ENCODE data around the gene FBH1.

FBH1 gene

DNA sequence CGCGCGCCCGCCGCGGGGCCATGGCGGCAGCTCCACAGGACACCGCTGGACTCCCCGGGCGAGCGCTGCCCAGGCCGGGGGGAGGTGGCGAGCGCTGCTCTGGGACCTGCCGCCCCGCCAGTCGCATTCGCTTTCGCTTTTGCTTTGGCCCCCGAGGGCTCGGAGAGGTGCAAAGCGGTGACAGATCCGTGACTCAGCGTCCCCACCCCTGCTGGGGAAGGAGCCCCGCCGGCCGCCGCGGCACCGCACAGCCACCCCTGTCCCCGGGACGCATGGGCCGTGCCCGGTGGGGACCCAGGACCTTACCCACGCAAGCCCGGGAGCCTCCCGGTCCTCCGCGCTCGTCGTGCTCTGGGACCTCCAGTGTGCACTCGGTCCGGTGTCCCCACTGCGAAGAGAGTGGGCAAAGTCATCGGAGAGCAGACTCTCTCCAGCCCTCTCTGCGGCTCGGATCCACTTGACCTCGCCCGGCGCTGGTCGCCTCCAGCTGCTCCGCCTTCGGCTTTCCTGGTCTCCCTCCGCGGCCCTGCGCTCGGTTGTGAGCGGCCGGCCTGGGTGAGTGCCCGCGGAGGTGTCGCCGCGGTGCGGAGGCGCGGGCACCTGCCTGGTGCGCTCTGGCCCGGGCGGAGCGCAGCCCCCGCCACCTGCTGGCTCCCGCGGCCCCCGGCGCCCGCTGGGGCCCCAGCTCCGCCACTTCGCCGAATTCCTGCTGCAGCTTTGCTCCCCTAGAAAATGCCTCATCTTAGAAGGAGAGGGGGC, 87.6 kb downstream of the FBH1 start, which contains the start of gene IL15RA:
Gene IL15RA (minus strand): TSS at position 73 of the 759 bp plus-strand sequence. CDS start 51 bp downstream, at position 22.
- DNase-seq (ENCODE audit: low read depth in 2 of 2), result peak; percentile 82 to 83

DNA sequence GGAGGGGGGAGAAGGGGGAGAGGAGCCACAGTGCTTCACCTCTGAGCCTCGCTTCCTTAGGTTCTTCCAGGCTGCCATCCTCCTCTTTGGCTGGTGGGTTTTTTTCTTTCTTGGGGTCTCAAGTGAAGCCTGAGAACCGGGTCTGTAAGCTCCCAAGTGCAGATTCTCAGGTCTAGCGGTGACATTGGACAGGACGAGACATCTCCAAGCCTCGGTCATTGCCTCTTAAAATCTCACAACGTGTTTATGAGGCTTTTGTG, 88.1 kb downstream of the FBH1 start:
- DNase-seq (ENCODE audit: low read depth in 2 of 2), result no peak

DNA sequence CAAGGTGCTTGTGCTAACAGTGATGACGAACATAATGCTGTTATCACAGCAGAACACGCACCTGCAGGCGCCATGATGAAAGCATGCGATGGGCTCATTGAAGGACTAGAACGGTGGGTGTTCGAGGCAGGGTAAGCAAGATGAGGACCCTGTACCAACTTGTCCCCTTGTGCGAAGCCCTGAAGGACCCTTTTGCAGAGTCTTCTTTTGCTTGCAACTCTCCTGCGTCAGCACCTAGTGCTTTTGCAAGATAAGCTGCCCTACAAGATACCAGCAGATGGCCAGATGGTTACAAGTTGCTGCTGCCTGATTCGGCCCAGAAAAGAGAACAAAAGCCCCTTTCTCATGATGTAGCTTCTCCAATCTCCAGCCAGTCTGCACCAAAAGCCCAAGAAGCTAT, 91.5 kb downstream of the FBH1 start:
- DNase-seq (ENCODE audit: low read depth in 2 of 2), result no peak

DNA sequence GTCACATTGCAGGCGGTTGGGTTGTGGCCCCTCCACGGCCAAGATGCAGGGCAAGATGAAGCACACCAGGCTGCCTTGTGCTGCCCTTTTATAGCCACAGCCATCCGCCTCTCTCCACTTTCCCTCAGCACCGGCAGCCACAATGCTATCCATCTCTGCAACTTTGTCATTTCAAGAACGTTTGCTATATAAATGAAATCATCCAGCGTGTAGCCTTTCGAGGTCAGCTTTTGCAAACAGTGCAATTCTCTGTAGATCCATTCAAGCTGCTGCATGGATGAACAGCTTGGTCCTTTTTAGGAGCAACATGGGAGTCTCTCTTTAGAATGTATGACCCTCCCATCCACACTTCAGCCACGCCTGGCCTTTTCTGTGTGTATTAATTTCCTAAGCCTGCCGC, 93.7 kb downstream of the FBH1 start:
- no peak for DNase-seq (ENCODE audit: low read depth in 2 of 2)

- no peak for DNase-seq (ENCODE audit: low read depth in 2 of 2)
These were observed 95.0 kb downstream of the FBH1 start for GRCh38 chr10:5985029-5985428.

Data from stimulated activated CD8-positive, alpha-beta memory T cell treated with anti-CD3 and anti-CD28 coated beads, Interleukin-15, amount 100 ng/mL, for 4 hours (primary cell).